Inflammatory macrophage (primary cell): ENCODE measurements around the gene ARHGAP4.

Experiments used
- DNase-seq, 2 donors: peaks; one replicate each; pipeline ENCODE4 v3.0.0-alpha.2; 2020 to 2022

Gene ARHGAP4

DNA sequence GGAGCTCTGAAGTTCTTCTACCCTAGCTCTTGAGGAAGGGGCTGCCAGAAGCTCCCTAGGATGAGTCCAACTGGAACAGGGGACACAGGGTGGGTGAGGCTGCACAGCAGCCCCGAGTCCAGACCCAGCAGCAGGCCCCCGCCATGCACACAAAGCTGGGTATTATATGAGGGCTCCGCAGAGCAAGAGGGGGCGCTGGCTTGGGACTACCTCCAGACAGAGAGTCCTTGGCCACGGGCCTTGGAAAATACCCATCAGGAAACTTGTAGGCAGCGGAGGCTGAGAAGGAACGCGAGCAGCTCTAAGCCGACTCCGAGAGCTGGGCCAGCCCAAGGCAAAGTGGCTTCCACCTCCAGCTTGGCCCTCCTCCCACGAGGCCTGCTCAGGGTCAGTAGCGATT lies 37.5 kb upstream of the ARHGAP4 start:
- DNase-seq, result no peak

DNA sequence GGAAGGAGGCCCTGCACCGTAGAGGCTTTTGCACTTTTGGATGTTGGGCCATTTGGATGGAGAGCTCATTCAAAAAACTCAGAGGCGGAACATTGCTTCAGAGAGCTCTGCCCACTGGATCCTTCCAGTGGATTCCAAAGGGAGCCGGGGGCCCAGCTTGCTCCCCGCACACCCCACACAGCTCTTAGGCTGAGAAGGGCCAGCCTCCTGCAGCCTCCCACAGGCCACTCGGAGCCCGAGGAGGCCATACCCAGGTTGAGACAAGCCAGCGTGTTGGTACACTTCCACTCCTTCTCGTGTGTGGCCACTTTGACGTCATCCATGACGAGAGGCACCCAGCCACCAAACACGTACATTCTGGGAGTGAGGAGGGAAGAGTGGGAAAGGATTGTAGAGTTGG lies 35.2 kb upstream of the ARHGAP4 start:
- DNase-seq, result no peak

- no peak for DNase-seq
Measured at GRCh38 chrX:153960786-153961185, 34.7 kb upstream of the ARHGAP4 start.

- DNase-seq, result no peak
Measured at GRCh38 chrX:153960077-153960476, 34.0 kb upstream of the ARHGAP4 start.

GRCh38 chrX:153959649-153960048 lies 33.6 kb upstream of the ARHGAP4 start:
- DNase-seq, result no peak

DNA sequence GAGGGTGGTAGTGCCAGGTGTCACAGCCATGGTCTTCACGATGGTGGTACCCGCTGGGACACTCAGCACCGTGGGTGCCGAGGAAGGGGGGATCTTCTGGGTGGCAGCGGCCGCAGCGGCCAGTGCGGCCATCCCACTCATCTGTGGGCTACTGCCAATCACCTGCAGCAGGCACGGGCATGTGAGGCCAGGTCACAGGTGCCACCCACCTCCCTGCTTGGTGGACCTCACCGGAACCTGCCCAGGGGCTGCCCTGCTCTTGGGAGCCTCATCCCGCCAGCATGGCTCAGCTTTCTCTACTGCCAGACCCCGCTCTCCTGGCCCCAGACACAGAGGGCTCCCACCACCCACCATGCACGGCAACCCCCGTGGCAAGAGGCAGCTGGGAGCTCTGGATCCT lies 32.5 kb upstream of the ARHGAP4 start:
- DNase-seq, result no peak

DNA sequence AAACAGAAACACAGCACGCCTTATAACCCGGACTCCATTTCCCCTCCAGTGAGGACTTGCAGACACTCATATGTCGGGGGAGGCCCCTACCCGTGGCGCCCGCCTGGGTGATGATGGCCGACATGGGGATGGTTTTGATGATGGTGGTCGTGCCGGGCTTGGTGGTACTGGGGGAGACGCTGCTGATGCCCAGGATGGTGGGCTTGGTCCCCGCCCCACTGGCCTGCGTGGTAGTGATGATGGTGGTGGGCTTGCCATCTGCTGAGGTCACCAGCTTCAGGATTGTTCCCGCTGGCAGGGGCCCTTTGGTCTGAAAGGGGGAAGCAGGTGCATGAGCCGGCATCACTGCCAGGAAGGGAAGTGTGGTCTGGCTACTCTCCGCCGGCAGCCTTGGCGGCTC lies 31.2 kb upstream of the ARHGAP4 start:
- DNase-seq, result no peak

- DNase-seq, result no peak
Measured at GRCh38 chrX:153956044-153956907, 30.2 kb upstream of the ARHGAP4 start.

GRCh38 chrX:153955228-153955732 lies 29.2 kb upstream of the ARHGAP4 start:
- no peak for DNase-seq

- DNase-seq, result no peak
Measured at GRCh38 chrX:153954558-153955227, 28.6 kb upstream of the ARHGAP4 start.

- DNase-seq, result no peak
Measured at GRCh38 chrX:153953892-153954557, 28.0 kb upstream of the ARHGAP4 start.

GRCh38 chrX:153953342-153953830 lies 27.3 kb upstream of the ARHGAP4 start:
- peak; percentile 62 for DNase-seq

- DNase-seq, result no peak
Measured at GRCh38 chrX:153952373-153953026, 26.4 kb upstream of the ARHGAP4 start.

GRCh38 chrX:153951683-153952372 lies 25.8 kb upstream of the ARHGAP4 start:
- no peak for DNase-seq

DNA sequence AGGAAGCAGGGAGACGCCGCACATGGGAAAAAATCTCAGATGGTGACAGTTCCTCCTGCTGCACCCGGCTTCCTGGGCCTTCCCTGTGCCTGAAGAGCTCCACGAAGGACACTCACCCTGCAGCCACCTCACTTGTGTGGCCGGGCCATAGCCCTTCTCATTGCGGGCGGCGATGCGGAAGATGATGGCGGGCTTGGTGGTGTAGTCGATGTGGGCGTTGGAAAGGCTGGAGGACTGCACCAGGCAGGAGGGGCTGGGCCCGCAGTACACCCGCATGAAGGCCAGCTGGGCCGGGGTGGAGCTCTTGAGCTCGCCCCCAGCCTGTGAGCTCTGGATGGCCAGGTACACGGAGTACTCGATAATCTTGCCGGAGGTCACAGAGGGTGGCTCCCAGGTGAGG lies 24.1 kb upstream of the ARHGAP4 start:
- no peak for DNase-seq

GRCh38 chrX:153948847-153949805 lies 23.1 kb upstream of the ARHGAP4 start:
- no peak for DNase-seq

- DNase-seq, result no peak
Measured at GRCh38 chrX:153948002-153948466, 22.0 kb upstream of the ARHGAP4 start.

- peak; percentile 74 to 79 for DNase-seq
Measured at GRCh38 chrX:153947009-153947769, 21.1 kb upstream of the ARHGAP4 start.
